Lung (tissue), 12 donors: Measurements from ENCODE around the gene CCDC184. TPM values are rescaled to one million over a fixed set of nuclear protein-coding genes. Genes with fewer than 3 reads are reported as not detected.
A peak's percentile ranks its signal among the peaks of the same experiment; 100 is the strongest.

Source experiments
- ATAC-seq: fragments of 200-7000 bp; cut with Tn5 transposase; one replicate; pipeline ENCODE4 v1.9.1; 2020; ENCODE audit warnings: moderate number of reproducible peaks; ENCODE audit not compliant: insufficient read depth, low FRiP score
- DNase-seq, 3 donors: peaks; one replicate each; pipeline ENCODE4 v3.0.0-alpha.2; 2013 to 2017
- H3K27ac ChIP-seq, 2 donors: one replicate each; pipeline ENCODE4 v1.5.1; 2013; ENCODE audit warnings: mild to moderate bottlenecking in 2 of 2, moderate library complexity in 2 of 2, control low read depth in 1 of 2, inconsistent platforms in 1 of 2, low read depth in 1 of 2, low read length in 1 of 2
- H3K27me3 ChIP-seq, 3 donors: one replicate each; pipeline ENCODE4 v1.5.1; 2013; ENCODE audit warnings: low read length in 2 of 3; ENCODE audit not compliant: control insufficient read depth in 3 of 3, insufficient read depth in 3 of 3
- H3K36me3 ChIP-seq, 4 donors: one replicate each; pipeline ENCODE4 v1.5.1; 2013; ENCODE audit warnings: low read length in 4 of 4, mild to moderate bottlenecking in 1 of 4, moderate library complexity in 1 of 4; ENCODE audit not compliant: control insufficient read depth in 4 of 4, insufficient read depth in 4 of 4
- H3K4me1 ChIP-seq, 5 donors: one replicate each; pipeline ENCODE4 v1.5.1; 2013; ENCODE audit warnings: low read length in 5 of 5, mild to moderate bottlenecking in 2 of 5, moderate library complexity in 1 of 5; ENCODE audit not compliant: control insufficient read depth in 5 of 5, insufficient read depth in 5 of 5
- H3K4me3 ChIP-seq: one replicate; pipeline ENCODE4 v1.5.1; 2013; ENCODE audit warnings: mild to moderate bottlenecking, control low read depth, moderate library complexity
- H3K9ac ChIP-seq, 2 donors: one replicate each; pipeline ENCODE4 v1.5.1; 2013; ENCODE audit warnings: low read length in 2 of 2, control low read depth in 1 of 2; ENCODE audit not compliant: insufficient read depth in 1 of 2
- H3K9me3 ChIP-seq, 4 donors: one replicate each; pipeline ENCODE4 v1.5.1; 2013; ENCODE audit warnings: low read length in 3 of 4, mild to moderate bottlenecking in 1 of 4, moderate library complexity in 1 of 4; ENCODE audit not compliant: control insufficient read depth in 4 of 4, insufficient read depth in 3 of 4
- CTCF ChIP-seq: IDR thresholded peaks from 2 replicates; pipeline ENCODE4 v1.5.1; 2012; ENCODE audit warnings: mild to moderate bottlenecking; ENCODE audit errors: control extremely low read depth, extremely low read depth
- WGBS, 2 donors: extraction: QIAGEN DNeasy Blood & Tissue Kit; methylation state at CpG; one replicate each; pipeline ENCODE4 v1.1.7; 2013; 5-methylcytosine and 5-hydroxymethylcytosine counted together
- polyA plus RNA-seq, 2 donors: library from polyadenylated mRNA; stranded (reverse); fragments of 200-250 nt; gene quantifications; one replicate each; pipeline ENCODE4 v1.2.1, GENCODE V29; 2013
- total RNA-seq, 2 donors: library from RNA; depleted of rRNA in 1 of 2; stranded (reverse); fragments of >200 nt in 1 of 2; gene quantifications; one replicate each; pipeline ENCODE4 v1.2.1, GENCODE V29; 2014 to 2021
- donor health status: control.
- donor health status: control.
- donor health status: Bipolar disorder and iron deficiency.
- donor health status: healthy.
- donor health status: DM: yes; HTN: yes; CAD: no.

CCDC184 gene
- total and polyA plus RNA-seq, 4 donors: 0.51 to 3.0 (median 1.0) TPM

DNA sequence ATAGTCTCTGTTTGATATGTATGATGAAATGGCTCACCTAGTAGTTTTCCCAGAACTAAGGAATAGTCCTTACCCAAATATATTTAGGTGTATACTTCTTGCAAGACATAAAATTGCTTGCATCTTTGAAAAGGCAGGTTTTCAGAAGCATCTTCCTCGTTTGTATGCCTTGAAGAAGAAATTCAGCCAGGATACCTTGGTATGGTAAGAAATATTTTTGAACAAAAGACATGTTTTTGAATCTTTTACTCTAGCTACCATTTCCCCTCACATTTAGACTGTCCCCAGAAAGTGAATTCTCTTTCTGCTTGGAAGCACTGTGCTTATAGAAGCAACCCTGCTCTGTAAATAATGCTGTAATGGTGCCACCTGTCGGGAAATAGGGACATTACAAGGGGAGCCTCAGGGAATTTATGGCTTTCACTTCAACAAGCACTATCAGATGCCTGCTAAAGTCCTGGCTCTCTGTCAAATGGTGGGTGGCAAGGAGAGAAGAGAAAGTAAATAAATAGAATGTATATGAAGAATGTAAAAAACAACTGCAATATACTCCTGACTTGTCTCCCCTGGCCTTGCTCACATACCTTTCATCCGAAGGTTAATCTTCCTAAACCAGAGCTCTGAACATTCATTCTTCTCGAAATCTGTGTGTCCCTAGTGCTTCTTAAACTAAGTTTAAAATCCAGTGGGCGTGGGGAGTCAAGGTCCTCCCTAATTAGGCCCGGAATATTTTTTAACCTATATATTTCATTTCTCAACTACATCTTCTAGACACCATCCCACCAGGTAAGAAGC, 6.1 kb downstream of the CCDC184 start:
- Histone ChIP-seq H3K27me3 (peaks cover 0 to 28% (median 21%) of the 10 kb centered on the region in 3 donors), H3K4me1 (no peaks in the 10 kb centered on the region), H3K27ac (no peak overlapping the region), H3K4me3 (no peak overlapping the region), H3K9me3 (no peaks in the 10 kb centered on the region), H3K36me3 (no peaks in the 10 kb centered on the region), H3K9ac (no peak overlapping the region)
- DNase-seq (peak; percentile 79 to 86 (median 81)), ATAC-seq (no peak)
- WGBS, 2 donors: 47 to 55% methylated on average over 6 of the region's 6 CpGs
- TF ChIP-seq CTCF: peak; percentile 73

DNA sequence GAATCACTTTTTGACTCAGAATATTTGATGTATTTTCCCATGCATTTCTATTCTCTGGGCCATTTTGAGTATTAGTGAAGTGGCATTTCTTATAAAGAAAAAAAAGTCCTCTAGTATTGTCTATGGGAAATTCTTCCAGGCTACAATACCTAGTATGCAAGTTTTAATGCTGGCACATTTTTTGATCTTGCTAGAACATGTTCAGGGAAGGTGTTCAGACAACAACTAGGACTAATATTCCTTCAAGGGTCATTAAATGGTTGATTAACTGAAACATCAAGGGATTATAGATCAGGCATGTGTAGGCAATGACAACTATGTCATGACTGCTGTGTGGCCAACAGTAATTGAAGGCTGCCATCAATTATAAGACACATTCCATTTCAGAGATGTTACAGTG, 7.7 kb downstream of the CCDC184 start:
- H3K4me1 ChIP-seq: peaks cover 0 to 6% (median 0%) of the 10 kb centered on the region in 5 donors
- no peak for ATAC-seq
- H3K9me3 ChIP-seq: no peaks in the 10 kb centered on the region
- no peak for TF ChIP-seq CTCF
- no peak overlapping the region for H3K9ac ChIP-seq
- no peaks in the 10 kb centered on the region for H3K36me3 ChIP-seq
- no peak overlapping the region for H3K27ac ChIP-seq
- no peak overlapping the region for H3K4me3 ChIP-seq
- DNase-seq: no peak
- peaks cover 0 to 13% (median 5%) of the 10 kb centered on the region in 3 donors for H3K27me3 ChIP-seq

- H3K9me3 ChIP-seq: no peaks in the 10 kb centered on the region
- peaks cover 0 to 9% (median 6%) of the 10 kb centered on the region in 5 donors for H3K4me1 ChIP-seq
- no peak overlapping the region for H3K9ac ChIP-seq
- DNase-seq: peak in 1 of 3 donors; percentile 42
- TF ChIP-seq CTCF: no peak
- H3K27me3 ChIP-seq: peaks cover 0 to 5% (median 0%) of the 10 kb centered on the region in 3 donors
- no peak for ATAC-seq
- WGBS, 2 donors: 63 to 75% methylated on average over 1 of the region's 1 CpG
- H3K27ac ChIP-seq: no peak overlapping the region
- no peaks in the 10 kb centered on the region for H3K36me3 ChIP-seq
- H3K4me3 ChIP-seq: no peak overlapping the region
Measured at GRCh38 chr12:48192861-48193260, 9.4 kb downstream of the CCDC184 start.
